ENCODE measurements around the gene ABTB2.
A peak's percentile ranks its signal among the peaks of the same experiment; 100 is the strongest.

ABTB2 gene

GRCh38 chr11:34206407-34207300 is 151.2 kb downstream of the ABTB2 start:
- peaks cover 14% of the 10 kb centered on the region for H3K4me1 ChIP-seq (ENCODE audit: insufficient read depth, low read length)
- no peaks in the 10 kb centered on the region for H3K27me3 ChIP-seq (ENCODE audit: insufficient read depth, low read length)
- H3K4me3 ChIP-seq (ENCODE audit: low read length), result no peak overlapping the region
- no peaks in the 10 kb centered on the region for H3K9me3 ChIP-seq (ENCODE audit: low read length)
- H3K36me3 ChIP-seq (ENCODE audit: insufficient read depth, low read length), result no peaks in the 10 kb centered on the region
- H2AFZ ChIP-seq (ENCODE audit: low read depth, low read length), result peak overlapping the region; percentile 45

- Histone ChIP-seq H3K4me1 (ENCODE audit: insufficient read depth, low read length) (peaks cover 14% of the 10 kb centered on the region), H2AFZ (ENCODE audit: low read depth, low read length) (no peak overlapping the region), H3K4me3 (ENCODE audit: low read length) (no peak overlapping the region), H3K36me3 (ENCODE audit: insufficient read depth, low read length) (no peaks in the 10 kb centered on the region), H3K27me3 (ENCODE audit: insufficient read depth, low read length) (no peaks in the 10 kb centered on the region), H3K9me3 (ENCODE audit: low read length) (no peaks in the 10 kb centered on the region)
These were observed 152.3 kb downstream of the ABTB2 start for GRCh38 chr11:34205326-34206035.

- Histone ChIP-seq H2AFZ (ENCODE audit: low read depth, low read length) (no peak overlapping the region), H3K27me3 (ENCODE audit: insufficient read depth, low read length) (no peaks in the 10 kb centered on the region), H3K4me3 (ENCODE audit: low read length) (no peak overlapping the region), H3K9me3 (ENCODE audit: low read length) (no peaks in the 10 kb centered on the region), H3K4me1 (ENCODE audit: insufficient read depth, low read length) (peaks cover 14% of the 10 kb centered on the region), H3K36me3 (ENCODE audit: insufficient read depth, low read length) (no peaks in the 10 kb centered on the region)
These were observed 153.2 kb downstream of the ABTB2 start for GRCh38 chr11:34204396-34205279.

GRCh38 chr11:34203377-34203871 is 154.4 kb downstream of the ABTB2 start:
- Histone ChIP-seq H2AFZ (ENCODE audit: low read depth, low read length) (no peak overlapping the region), H3K9me3 (ENCODE audit: low read length) (no peaks in the 10 kb centered on the region), H3K4me3 (ENCODE audit: low read length) (no peak overlapping the region), H3K4me1 (ENCODE audit: insufficient read depth, low read length) (peaks cover 14% of the 10 kb centered on the region), H3K36me3 (ENCODE audit: insufficient read depth, low read length) (no peaks in the 10 kb centered on the region), H3K27me3 (ENCODE audit: insufficient read depth, low read length) (no peaks in the 10 kb centered on the region)

GRCh38 chr11:34201129-34201528 is 156.7 kb downstream of the ABTB2 start:
- Histone ChIP-seq H3K27me3 (ENCODE audit: insufficient read depth, low read length) (no peaks in the 10 kb centered on the region), H3K4me3 (ENCODE audit: low read length) (no peak overlapping the region), H2AFZ (ENCODE audit: low read depth, low read length) (no peak overlapping the region), H3K9me3 (ENCODE audit: low read length) (no peaks in the 10 kb centered on the region), H3K36me3 (ENCODE audit: insufficient read depth, low read length) (no peaks in the 10 kb centered on the region), H3K4me1 (ENCODE audit: insufficient read depth, low read length) (peaks cover 7% of the 10 kb centered on the region)

GRCh38 chr11:34199525-34199924 is 158.3 kb downstream of the ABTB2 start:
- H3K27me3 ChIP-seq (ENCODE audit: insufficient read depth, low read length), result no peaks in the 10 kb centered on the region
- no peak overlapping the region for H2AFZ ChIP-seq (ENCODE audit: low read depth, low read length)
- no peaks in the 10 kb centered on the region for H3K9me3 ChIP-seq (ENCODE audit: low read length)
- H3K36me3 ChIP-seq (ENCODE audit: insufficient read depth, low read length), result no peaks in the 10 kb centered on the region
- peaks cover 7% of the 10 kb centered on the region for H3K4me1 ChIP-seq (ENCODE audit: insufficient read depth, low read length)
- H3K4me3 ChIP-seq (ENCODE audit: low read length), result no peak overlapping the region

GRCh38 chr11:34198523-34198922 is 159.3 kb downstream of the ABTB2 start:
- Histone ChIP-seq H3K4me1 (ENCODE audit: insufficient read depth, low read length) (peaks cover 9% of the 10 kb centered on the region), H2AFZ (ENCODE audit: low read depth, low read length) (no peak overlapping the region), H3K27me3 (ENCODE audit: insufficient read depth, low read length) (no peaks in the 10 kb centered on the region), H3K4me3 (ENCODE audit: low read length) (no peak overlapping the region), H3K36me3 (ENCODE audit: insufficient read depth, low read length) (no peaks in the 10 kb centered on the region), H3K9me3 (ENCODE audit: low read length) (no peaks in the 10 kb centered on the region)

GRCh38 chr11:34197256-34197655 is 160.6 kb downstream of the ABTB2 start:
- no peaks in the 10 kb centered on the region for H3K27me3 ChIP-seq (ENCODE audit: insufficient read depth, low read length)
- no peaks in the 10 kb centered on the region for H3K9me3 ChIP-seq (ENCODE audit: low read length)
- H3K4me3 ChIP-seq (ENCODE audit: low read length), result no peak overlapping the region
- H3K4me1 ChIP-seq (ENCODE audit: insufficient read depth, low read length), result peaks cover 15% of the 10 kb centered on the region
- no peaks in the 10 kb centered on the region for H3K36me3 ChIP-seq (ENCODE audit: insufficient read depth, low read length)
- no peak overlapping the region for H2AFZ ChIP-seq (ENCODE audit: low read depth, low read length)

- H3K4me3 ChIP-seq (ENCODE audit: low read length), result no peak overlapping the region
- no peak overlapping the region for H2AFZ ChIP-seq (ENCODE audit: low read depth, low read length)
- H3K36me3 ChIP-seq (ENCODE audit: insufficient read depth, low read length), result no peaks in the 10 kb centered on the region
- H3K4me1 ChIP-seq (ENCODE audit: insufficient read depth, low read length), result peaks cover 15% of the 10 kb centered on the region
- no peaks in the 10 kb centered on the region for H3K27me3 ChIP-seq (ENCODE audit: insufficient read depth, low read length)
- no peaks in the 10 kb centered on the region for H3K9me3 ChIP-seq (ENCODE audit: low read length)
These were observed 163.1 kb downstream of the ABTB2 start for GRCh38 chr11:34194576-34195335.

GRCh38 chr11:34192481-34193401 is 165.1 kb downstream of the ABTB2 start:
- Histone ChIP-seq H3K27me3 (ENCODE audit: insufficient read depth, low read length) (no peaks in the 10 kb centered on the region), H3K4me3 (ENCODE audit: low read length) (no peak overlapping the region), H3K4me1 (ENCODE audit: insufficient read depth, low read length) (peaks cover 25% of the 10 kb centered on the region), H3K36me3 (ENCODE audit: insufficient read depth, low read length) (no peaks in the 10 kb centered on the region), H2AFZ (ENCODE audit: low read depth, low read length) (no peak overlapping the region), H3K9me3 (ENCODE audit: low read length) (no peaks in the 10 kb centered on the region)

- Histone ChIP-seq H3K9me3 (ENCODE audit: low read length) (no peaks in the 10 kb centered on the region), H2AFZ (ENCODE audit: low read depth, low read length) (no peak overlapping the region), H3K4me3 (ENCODE audit: low read length) (no peak overlapping the region), H3K4me1 (ENCODE audit: insufficient read depth, low read length) (peaks cover 31% of the 10 kb centered on the region), H3K27me3 (ENCODE audit: insufficient read depth, low read length) (no peaks in the 10 kb centered on the region), H3K36me3 (ENCODE audit: insufficient read depth, low read length) (no peaks in the 10 kb centered on the region)
These were observed 166.2 kb downstream of the ABTB2 start for GRCh38 chr11:34191578-34191977.
